Fibroblast of mammary gland (primary cell): ENCODE measurements around the gene CYBRD1.

Experiments used
- DNase-seq: peaks from one replicate; pipeline ENCODE4 v3.0.0-alpha.2; 2010; ENCODE audit warnings: low read depth
- H3K4me3 ChIP-seq: 2 replicates; pipeline ENCODE4 v1.5.1; 2011; ENCODE audit warnings: low read depth, mild to moderate bottlenecking, low read length, moderate library complexity; ENCODE audit not compliant: control insufficient read depth
- CTCF ChIP-seq: conservative IDR thresholded peaks from 2 replicates; pipeline ENCODE4 v1.5.1; 2011; ENCODE audit warnings: low read depth, low read length, inconsistent platforms; ENCODE audit not compliant: control insufficient read depth, insufficient read depth

Gene CYBRD1

GRCh38 chr2:171590116-171590515 is 67.8 kb downstream of the CYBRD1 start:
- no peak for TF ChIP-seq CTCF
- no peak overlapping the region for H3K4me3 ChIP-seq
- no peak for DNase-seq

GRCh38 chr2:171592036-171592555 is 69.8 kb downstream of the CYBRD1 start:
- peak; percentile 12 for DNase-seq
- H3K4me3 ChIP-seq = no peak overlapping the region
- TF ChIP-seq CTCF = no peak

GRCh38 chr2:171595456-171595855 is 73.2 kb downstream of the CYBRD1 start:
- no peak overlapping the region for H3K4me3 ChIP-seq
- DNase-seq = peak; percentile 77
- TF ChIP-seq CTCF = no peak

- H3K4me3 ChIP-seq = no peak overlapping the region
- DNase-seq = peak; percentile 97
- TF ChIP-seq CTCF = no peak
These were observed 73.6 kb downstream of the CYBRD1 start for GRCh38 chr2:171595896-171596295.

- DNase-seq = peak; percentile 83
- peak; percentile 80 for TF ChIP-seq CTCF
- H3K4me3 ChIP-seq = no peak overlapping the region
These were observed 76.5 kb downstream of the CYBRD1 start for GRCh38 chr2:171598713-171599319.

- no peak overlapping the region for H3K4me3 ChIP-seq
- DNase-seq = no peak
- no peak for TF ChIP-seq CTCF
These were observed 77.9 kb downstream of the CYBRD1 start for GRCh38 chr2:171600126-171600525.
